GM03348 (cell line): ENCODE data around the gene KCNMB2.
"Not testable (repeated sequence)": the region's sequence is repeated elsewhere in the genome, so short reads cannot be mapped to it uniquely, and the experiment has no call there.

Source experiments
- DNase-seq: peaks from one replicate; pipeline ENCODE4 v3.0.0; 2012; ENCODE audit warnings: low spot score

KCNMB2 gene

GRCh38 chr3:178703268-178703975 is 167.2 kb downstream of the KCNMB2 start:
- DNase-seq: no peak

- no peak for DNase-seq
These were observed 169.7 kb downstream of the KCNMB2 start for GRCh38 chr3:178705925-178706324.

- DNase-seq: no peak
These were observed 170.2 kb downstream of the KCNMB2 start for GRCh38 chr3:178706411-178706810.

- DNase-seq: no peak
These were observed 171.2 kb downstream of the KCNMB2 start for GRCh38 chr3:178707311-178708031.

GRCh38 chr3:178709051-178709450 is 172.8 kb downstream of the KCNMB2 start:
- DNase-seq: no peak

GRCh38 chr3:178711753-178712152 is 175.5 kb downstream of the KCNMB2 start:
- no peak for DNase-seq

GRCh38 chr3:178712247-178712646 is 176.0 kb downstream of the KCNMB2 start:
- DNase-seq: no peak

- no peak for DNase-seq
These were observed 178.9 kb downstream of the KCNMB2 start for GRCh38 chr3:178714925-178715832.

GRCh38 chr3:178718995-178719635 is 182.9 kb downstream of the KCNMB2 start:
- no peak for DNase-seq

GRCh38 chr3:178732824-178733223 is 196.6 kb downstream of the KCNMB2 start:
- DNase-seq: no peak

GRCh38 chr3:178735032-178735674 is 198.9 kb downstream of the KCNMB2 start:
- DNase-seq: no peak

- DNase-seq: no peak
These were observed 200.1 kb downstream of the KCNMB2 start for GRCh38 chr3:178736300-178736699.

GRCh38 chr3:178739720-178740119 is 203.5 kb downstream of the KCNMB2 start:
- DNase-seq: no peak

GRCh38 chr3:178741020-178741419 is 204.8 kb downstream of the KCNMB2 start:
- DNase-seq: no peak

- DNase-seq: no peak
These were observed 207.1 kb downstream of the KCNMB2 start for GRCh38 chr3:178743297-178743696.

- DNase-seq: not testable (repeated sequence)
These were observed 209.8 kb downstream of the KCNMB2 start for GRCh38 chr3:178745861-178746655.

GRCh38 chr3:178748874-178749273 is 212.6 kb downstream of the KCNMB2 start:
- DNase-seq: no peak

- no peak for DNase-seq
These were observed 213.2 kb downstream of the KCNMB2 start for GRCh38 chr3:178749471-178749870.

GRCh38 chr3:178750639-178751300 is 214.5 kb downstream of the KCNMB2 start:
- DNase-seq: no peak

GRCh38 chr3:178752843-178753242 is 216.6 kb downstream of the KCNMB2 start:
- no peak for DNase-seq
